HG02571 (cell line): ENCODE results near the gene CHD5.

Experiments
- ATAC-seq: cut with Tn5 transposase; IDR thresholded peaks from one replicate; pipeline ENCODE4 v1.9.1; 2021; ENCODE audit warnings: mild to moderate bottlenecking, moderate library complexity; ENCODE audit not compliant: unreplicated experiment

CHD5 gene

DNA sequence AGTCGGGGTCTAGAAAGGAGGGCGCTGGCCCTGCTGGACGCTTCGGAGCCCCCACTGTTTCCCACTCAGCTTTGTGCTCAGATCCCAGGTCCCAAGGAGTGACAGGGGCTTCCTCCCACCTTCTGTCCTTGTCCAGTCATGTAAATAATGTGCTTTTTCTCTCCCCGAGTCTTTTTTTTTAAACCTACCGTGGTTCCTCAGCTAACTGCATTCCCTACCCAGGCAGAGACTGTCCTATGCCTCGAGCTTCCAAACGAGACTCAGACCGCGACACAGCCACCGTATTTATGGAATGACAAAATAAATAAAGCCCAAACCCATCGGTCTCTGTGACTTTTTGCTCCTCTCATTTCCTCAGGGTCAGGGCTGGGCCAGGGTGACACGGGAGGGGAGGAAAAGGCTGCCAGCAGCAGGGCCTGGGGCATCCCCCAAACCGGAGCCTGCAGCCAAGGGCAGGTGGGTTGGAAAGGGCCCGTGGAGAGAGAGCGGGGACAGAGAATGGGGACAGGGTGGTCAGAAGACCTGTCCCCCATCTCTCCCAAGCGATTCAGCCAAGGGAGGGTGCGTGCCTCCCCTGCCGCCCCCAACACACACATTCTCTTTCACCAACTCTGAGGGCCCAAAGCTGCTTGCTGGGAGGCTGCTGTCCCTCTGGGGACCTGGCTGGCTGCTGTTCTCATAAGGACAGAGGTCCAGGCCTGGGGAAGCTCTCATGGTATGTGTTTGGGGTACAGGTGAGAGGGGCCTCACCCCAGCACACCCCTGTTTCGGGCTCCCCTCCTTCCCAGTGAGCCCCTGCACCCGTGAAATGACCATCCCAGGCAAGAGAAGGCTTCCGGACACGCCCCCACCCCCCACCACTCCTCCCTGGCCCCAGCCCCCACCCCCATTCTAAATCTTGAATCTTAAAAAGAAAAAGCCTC is 79.0 kb downstream of the CHD5 start:
- no peak for ATAC-seq

DNA sequence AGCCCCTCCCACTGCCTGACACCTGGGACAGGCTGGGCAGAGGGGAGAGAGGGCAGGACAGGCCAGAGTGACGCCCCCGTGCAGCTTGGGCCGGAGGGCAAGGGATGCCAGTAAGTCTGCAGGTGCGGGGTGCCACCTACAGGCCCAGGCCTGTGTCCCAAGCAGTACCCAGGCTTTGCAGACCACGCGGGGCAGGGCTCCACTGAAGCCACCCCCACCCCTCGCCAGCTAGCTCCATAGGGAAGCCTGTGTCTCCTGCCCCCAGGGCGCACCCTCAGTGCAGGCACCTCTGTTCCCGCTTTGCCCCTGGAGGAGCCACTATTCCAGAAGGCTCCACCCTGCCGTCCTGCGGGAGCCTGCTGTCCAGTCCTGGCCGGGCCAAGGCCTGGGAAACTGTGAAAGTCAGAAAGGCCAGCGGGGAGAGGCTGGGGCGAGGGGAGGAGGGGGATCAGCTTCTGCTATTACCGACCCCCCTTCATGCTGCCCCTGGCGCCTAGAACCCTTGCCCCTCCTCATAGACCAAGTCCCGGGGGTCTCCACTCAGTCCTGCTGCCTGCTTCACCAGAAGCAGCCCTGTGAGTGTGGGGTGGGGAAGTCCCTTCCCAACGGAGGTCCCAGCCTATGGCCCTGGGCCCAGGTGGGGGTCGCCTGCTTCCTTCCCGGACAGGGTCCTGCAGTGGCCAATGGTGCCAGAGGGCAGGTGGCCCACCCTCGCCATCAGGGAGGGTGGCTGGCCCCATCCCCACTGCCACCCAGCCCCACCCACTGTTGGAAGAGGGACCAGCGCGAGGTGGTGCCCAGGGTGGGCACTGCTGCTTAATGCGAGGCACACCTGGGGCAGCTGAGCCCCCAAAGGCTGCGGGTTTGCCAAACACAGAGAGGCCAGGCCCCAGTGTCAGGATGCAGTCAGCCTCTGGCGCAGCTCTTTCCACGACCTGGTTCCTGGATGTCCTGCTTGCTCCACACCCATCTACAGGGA is 80.0 kb downstream of the CHD5 start:
- ATAC-seq: no peak

GRCh38 chr1:6099297-6099696 is 80.8 kb downstream of the CHD5 start:
- ATAC-seq: no peak

GRCh38 chr1:6098303-6099215 is 81.6 kb downstream of the CHD5 start:
- no peak for ATAC-seq

GRCh38 chr1:6097824-6098223 is 82.3 kb downstream of the CHD5 start:
- no peak for ATAC-seq

DNA sequence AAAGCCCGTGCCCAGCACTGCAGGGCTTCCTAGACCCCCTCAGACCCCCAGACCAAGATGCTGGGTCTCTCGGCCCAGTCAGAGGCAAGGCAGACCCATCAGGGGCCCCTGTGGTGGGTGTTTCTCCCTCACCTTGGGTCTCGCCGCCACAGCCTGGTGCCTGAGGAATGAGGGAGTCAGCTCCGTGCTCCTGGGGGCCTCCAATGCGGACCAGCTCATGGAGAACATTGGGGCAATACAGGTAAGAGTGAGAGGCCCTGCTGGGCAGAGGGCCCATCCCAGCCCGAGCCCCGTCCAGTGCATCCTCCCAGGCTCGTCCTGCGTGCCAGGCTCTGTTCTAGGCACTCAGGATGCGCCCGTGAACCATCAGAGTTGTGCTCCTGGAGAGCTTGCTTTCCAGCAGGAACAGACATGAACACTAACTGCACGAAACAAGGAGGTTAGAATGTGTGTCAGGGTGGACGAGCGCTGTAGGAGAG is 83.0 kb downstream of the CHD5 start:
- no peak for ATAC-seq

DNA sequence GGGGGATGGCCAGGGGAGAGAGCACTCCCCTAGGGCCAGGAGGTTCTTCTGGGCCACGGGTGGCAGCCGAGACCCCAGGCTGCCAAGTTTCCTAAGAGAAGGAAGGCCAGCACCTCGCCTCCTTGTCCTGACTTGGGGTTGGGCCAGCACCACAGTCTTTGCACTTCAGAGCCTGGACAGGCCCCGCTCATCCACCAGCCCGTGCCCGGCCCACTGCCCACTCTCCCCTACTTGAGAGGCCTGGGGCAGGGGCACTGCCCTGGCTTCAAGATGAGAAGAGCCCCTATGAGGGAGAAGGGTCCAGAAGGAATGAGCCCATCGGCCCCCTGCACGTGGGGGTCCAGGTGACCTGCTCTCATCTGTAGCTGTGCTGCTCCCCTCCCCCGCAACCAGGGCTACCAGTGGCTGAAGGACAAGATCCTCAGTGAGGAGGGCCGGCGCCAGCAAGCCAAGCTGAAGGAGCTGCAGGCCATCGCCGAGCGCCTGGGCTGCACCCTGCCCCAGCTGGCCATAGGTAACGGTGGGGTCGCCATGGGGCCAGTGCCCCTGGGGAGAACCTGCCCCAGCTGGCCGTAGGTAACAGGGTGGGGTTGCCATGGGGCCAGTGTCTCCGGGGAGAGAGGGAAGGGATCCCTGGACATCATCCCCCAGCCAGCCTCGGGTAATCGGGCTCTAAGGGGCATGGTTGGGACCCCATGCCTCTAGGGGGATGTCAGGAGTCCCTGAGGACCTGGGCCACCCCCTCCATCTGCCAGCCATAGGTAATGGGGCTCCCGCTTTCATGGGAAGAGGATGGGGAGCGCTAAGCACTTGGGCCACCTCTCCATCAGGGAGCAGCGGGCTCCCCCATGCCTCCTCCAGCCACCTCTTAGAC is 83.6 kb downstream of the CHD5 start:
- no peak for ATAC-seq

DNA sequence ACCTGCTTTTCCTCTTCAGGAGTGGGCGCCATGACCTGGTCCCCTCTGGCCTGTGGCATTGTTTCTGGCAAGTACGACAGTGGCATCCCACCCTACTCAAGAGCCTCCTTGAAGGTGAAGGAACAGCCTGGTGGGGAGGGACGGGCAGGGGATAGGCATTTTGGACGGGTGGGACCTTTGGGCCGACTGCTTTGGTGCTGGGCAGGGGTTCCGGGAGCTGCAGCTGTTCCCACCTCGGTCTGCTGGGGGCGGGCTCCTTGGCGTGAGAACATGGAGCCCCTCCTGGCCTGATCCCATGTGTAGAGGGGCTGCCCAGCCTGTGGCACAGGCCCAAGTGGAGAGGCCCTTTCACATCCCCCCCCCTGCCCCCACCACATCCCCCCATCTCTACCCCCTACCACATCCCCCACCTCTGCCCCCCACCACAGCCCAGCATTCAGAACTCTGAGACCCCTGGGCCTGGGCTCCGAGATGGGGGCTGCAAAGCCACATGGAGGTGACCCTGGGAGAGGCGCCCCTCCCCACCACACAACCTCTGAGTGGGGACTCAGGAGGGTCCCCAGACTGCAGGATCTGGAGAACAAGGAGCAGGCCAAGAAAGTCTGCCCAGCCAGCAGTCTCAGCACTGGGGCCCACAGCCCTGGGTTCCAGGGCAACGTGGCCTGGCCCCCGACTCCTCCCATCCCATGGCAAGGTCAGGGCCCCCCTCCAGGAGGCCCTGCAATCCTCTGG is 84.4 kb downstream of the CHD5 start:
- ATAC-seq: no peak

GRCh38 chr1:6094801-6095505 is 85.2 kb downstream of the CHD5 start:
- no peak for ATAC-seq

- ATAC-seq: no peak
These were observed 85.9 kb downstream of the CHD5 start for GRCh38 chr1:6094246-6094645.

DNA sequence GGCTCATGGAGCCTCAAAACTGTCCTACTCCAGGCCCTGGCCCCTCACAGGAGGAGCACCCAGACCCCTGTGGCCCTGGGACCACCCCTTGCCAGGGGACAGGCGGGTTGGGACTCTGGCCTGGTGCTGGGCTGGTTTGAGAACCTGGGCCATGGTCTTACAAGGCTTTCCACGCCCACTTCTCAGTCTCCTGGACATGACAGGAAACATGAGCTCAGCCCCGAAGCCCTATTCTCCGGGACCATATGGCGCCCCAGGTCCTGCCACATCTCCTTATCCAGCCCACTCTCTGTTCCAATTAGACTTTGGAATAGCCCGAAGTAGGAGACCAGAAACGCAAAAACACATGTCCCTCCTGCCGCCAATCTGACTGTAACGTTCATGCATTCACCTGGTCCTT is 86.5 kb downstream of the CHD5 start:
- ATAC-seq: no peak

DNA sequence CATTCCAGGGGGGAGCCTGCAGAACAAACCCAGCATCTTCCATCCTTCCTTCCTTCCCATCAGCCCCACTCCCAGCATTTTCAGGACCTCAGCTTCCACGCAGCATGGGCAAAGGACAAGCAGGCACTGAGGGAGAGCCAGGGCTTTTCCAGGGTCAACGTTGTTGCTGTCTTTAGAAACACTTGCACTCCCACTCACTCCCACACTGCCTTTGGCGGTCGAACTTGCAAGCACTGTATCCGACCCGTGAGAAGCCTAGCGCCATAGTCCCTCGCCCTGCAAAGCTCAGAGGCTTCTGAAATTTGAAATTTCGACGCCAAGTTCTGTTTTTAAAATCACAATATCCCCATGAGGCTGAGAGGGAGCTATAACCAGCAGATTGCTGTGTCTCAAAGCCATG is 87.0 kb downstream of the CHD5 start:
- no peak for ATAC-seq

GRCh38 chr1:6092211-6092610 is 87.9 kb downstream of the CHD5 start:
- ATAC-seq: no peak

- no peak for ATAC-seq
These were observed 88.4 kb downstream of the CHD5 start for GRCh38 chr1:6091823-6092109.

DNA sequence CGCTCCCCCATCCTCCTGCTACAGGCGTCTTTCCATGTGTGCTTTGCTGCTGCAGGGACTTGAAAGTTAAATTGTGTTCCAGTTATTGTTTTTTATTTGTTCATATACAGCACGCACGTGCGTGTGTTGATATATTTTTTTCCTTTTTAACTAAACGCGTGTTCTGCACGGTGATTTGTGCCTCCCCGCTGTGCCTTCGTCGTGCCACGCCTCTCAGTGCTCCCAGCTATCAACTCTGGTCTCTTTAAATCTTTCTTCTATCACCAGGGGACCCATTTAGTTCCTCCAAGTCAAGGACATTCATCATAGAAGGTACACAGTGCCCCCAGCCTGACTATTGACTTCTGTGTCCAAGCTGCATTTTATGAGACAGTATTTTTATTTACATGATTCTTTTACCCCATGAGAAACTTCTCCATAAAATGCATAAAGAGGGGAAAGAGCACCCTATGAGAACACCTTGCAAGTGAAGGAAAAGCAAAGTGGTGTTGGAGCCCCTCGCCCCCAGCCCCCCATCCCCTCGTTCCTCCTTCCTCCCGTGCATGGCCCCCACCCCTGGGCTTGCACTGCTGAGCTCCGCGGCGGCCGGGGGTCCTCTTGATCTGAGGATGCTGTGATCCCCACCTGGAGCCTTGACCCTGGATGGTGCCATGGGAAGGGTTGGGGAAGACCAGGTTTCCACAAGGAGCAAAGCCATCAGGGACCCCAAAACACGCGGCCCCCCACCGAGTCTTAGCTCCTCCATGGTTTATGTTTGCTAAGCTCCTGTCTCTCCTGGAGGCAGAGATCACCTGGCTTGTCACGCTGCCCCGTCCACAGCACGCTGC is 88.9 kb downstream of the CHD5 start:
- no peak for ATAC-seq

GRCh38 chr1:6090288-6090687 is 89.8 kb downstream of the CHD5 start:
- no peak for ATAC-seq

DNA sequence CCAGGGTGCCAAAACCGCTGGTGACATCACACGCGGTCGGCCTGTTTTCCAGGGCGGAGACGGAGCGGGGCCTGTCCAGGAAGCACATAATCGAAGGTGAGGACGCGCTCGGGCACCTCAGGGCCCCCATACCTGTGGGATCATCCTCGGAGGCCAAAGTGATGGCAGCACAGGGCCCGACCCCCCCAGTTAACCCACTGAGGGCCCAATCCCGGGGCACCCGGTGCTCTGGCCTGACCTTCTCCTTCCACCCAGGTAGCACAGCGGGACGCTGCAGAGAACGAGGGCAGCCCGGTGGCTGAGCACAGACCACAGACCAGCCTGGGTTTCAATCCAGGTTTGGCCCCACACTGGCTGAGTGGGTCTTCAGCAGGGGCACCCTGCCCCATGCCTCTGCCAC is 91.2 kb downstream of the CHD5 start:
- ATAC-seq: no peak

DNA sequence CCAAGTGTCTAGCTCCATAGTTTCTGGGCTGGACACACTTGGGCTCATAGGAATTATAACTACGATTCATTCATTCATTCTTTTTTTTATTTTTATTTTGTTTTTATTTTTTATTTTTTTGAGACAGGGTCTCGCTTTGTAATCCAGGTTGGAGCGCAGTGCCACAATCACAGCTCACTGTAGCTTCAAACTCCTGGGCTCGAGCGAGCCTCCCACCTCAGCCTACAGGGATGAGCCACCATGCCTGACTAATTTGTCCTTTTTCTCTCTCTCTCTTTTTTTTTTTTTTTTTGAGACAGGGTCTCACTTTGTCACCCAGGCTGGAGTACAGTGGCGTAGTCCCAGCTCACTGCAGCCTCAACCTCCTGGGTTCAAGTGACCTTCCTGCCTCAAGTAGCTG is 92.2 kb downstream of the CHD5 start:
- no peak for ATAC-seq
